Stimulated activated naive B cell treated with anti-CD40 and anti-IgM and Interleukin-4, amounts not matched to agents 10 μg/mL and 1 μg/mL and 100 μg/mL, for 72 hours (primary cell): Measurements from ENCODE around the gene GIPR.

ENCODE experiments used
- ATAC-seq, 2 donors: fragments of 150-1000 bp; cut with Tn5 transposase; replicated peaks; 2 replicates each; pipeline ENCODE4 v1.10.0; 2021; ENCODE audit warnings: moderate library complexity in 1 of 2
- DNase-seq: peaks from one replicate; pipeline ENCODE4 v3.0.0; 2021
- H3K27ac Mint-ChIP-seq: one replicate; pipeline ENCODE4 v1.8.0; 2022; ENCODE audit warnings: mild to moderate bottlenecking, mixed read lengths
- H3K27me3 Mint-ChIP-seq, 2 donors: one replicate each; pipeline ENCODE4 v1.8.0; 2022; ENCODE audit warnings: mixed read lengths in 2 of 2
- H3K36me3 Mint-ChIP-seq, 2 donors: one replicate each; pipeline ENCODE4 v1.8.0; 2022; ENCODE audit warnings: mixed read lengths in 2 of 2, mild to moderate bottlenecking in 1 of 2
- H3K4me1 Mint-ChIP-seq, 2 donors: one replicate each; pipeline ENCODE4 v1.8.0; 2022; ENCODE audit warnings: mixed read lengths in 2 of 2, mild to moderate bottlenecking in 1 of 2
- H3K4me3 Mint-ChIP-seq, 2 donors: one replicate each; pipeline ENCODE4 v1.8.0; 2022; ENCODE audit warnings: mild to moderate bottlenecking in 2 of 2, mixed read lengths in 2 of 2, moderate library complexity in 1 of 2
- H3K9me3 Mint-ChIP-seq, 2 donors: one replicate each; pipeline ENCODE4 v1.8.0; 2022; ENCODE audit warnings: mixed read lengths in 2 of 2, mild to moderate bottlenecking in 1 of 2

GIPR gene

GRCh38 chr19:45641274-45642105 is 26.5 kb upstream of the GIPR start:
- H3K27ac Mint-ChIP-seq: peak overlapping the region; percentile 98
- ATAC-seq (peak; percentile 57 to 58), DNase-seq (peak; percentile 88)
- peaks cover 5 to 8% of the 10 kb centered on the region in 2 donors for H3K9me3 Mint-ChIP-seq
- peaks cover 8 to 16% of the 10 kb centered on the region in 2 donors for H3K36me3 Mint-ChIP-seq
- H3K27me3 Mint-ChIP-seq: peaks cover 7 to 13% of the 10 kb centered on the region in 2 donors
- peaks cover 38 to 67% of the 10 kb centered on the region in 2 donors for H3K4me1 Mint-ChIP-seq
- peak overlapping the region; percentile 88 to 92 for H3K4me3 Mint-ChIP-seq

DNA sequence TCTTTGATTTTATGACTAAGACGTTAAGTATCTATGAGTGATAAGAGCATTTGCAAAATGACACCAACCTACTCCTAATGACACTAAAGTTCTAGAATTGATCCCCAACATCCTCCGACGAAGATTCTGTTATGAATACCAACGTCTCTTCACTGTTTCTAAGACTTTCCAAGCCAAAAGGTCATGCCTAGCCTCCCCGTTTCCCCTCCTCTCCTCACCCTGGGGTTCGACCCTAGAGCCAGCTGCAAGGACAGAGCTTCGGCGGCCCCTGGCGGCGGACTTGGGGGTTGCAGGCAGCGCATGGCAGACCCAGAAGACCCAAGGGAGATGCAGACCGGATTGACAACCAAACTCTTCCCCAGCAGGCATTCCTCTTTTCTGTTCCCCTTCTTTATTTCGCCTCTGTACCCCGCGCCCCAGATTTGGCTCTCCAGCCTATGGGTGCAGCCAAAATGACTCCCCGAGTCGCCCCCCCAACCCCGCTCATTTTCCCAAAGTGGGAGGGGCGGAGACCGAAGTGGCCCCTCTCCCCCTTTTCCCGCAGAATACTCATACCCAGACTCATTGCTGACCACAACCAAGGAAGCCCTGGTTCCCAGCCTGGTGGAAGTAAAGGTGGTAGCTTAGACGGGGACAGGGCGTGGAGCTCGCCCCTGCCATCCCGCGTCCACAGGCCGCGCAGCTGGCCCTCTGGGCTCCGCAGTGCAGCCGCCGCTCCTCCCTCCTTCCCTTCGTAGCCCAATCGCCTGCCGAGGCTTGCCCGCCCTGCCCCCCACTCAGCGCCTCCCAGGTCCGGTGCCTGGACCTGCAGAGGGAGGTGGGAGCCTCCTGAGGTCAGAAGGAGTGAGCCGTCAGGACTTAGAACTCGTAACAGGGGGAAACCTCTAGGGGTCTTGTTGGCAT is 24.7 kb upstream of the GIPR start:
- peak overlapping the region; percentile 64 to 88 for H3K4me3 Mint-ChIP-seq
- H3K4me1 Mint-ChIP-seq: peaks cover 39 to 66% of the 10 kb centered on the region in 2 donors
- DNase-seq (peak; percentile 94), ATAC-seq (peak; percentile 42 to 45)
- H3K36me3 Mint-ChIP-seq: peaks cover 8 to 16% of the 10 kb centered on the region in 2 donors
- peak overlapping the region; percentile 89 for H3K27ac Mint-ChIP-seq
- peaks cover 5 to 8% of the 10 kb centered on the region in 2 donors for H3K9me3 Mint-ChIP-seq
- peaks cover 12 to 18% of the 10 kb centered on the region in 2 donors for H3K27me3 Mint-ChIP-seq

- Mint-ChIP-seq H3K36me3 (peaks cover 6 to 9% of the 10 kb centered on the region in 2 donors), H3K4me3 (no peak overlapping the region), H3K9me3 (peaks cover 5 to 8% of the 10 kb centered on the region in 2 donors), H3K4me1 (peaks cover 34 to 57% of the 10 kb centered on the region in 2 donors), H3K27me3 (peaks cover 12 to 18% of the 10 kb centered on the region in 2 donors), H3K27ac (no peak overlapping the region)
- no peak for DNase-seq
- no peak for ATAC-seq
These were observed 23.9 kb upstream of the GIPR start for GRCh38 chr19:45643927-45644771.

GRCh38 chr19:45645068-45645630 is 22.9 kb upstream of the GIPR start:
- Mint-ChIP-seq H3K4me1 (peaks cover 34 to 57% of the 10 kb centered on the region in 2 donors), H3K9me3 (peaks cover 5 to 8% of the 10 kb centered on the region in 2 donors), H3K36me3 (peaks cover 6 to 9% of the 10 kb centered on the region in 2 donors), H3K27me3 (peaks cover 14 to 20% of the 10 kb centered on the region in 2 donors), H3K27ac (peak overlapping the region; percentile 20), H3K4me3 (peak overlapping the region; percentile 69 to 86)
- ATAC-seq (no peak), DNase-seq (peak; percentile 9)

DNA sequence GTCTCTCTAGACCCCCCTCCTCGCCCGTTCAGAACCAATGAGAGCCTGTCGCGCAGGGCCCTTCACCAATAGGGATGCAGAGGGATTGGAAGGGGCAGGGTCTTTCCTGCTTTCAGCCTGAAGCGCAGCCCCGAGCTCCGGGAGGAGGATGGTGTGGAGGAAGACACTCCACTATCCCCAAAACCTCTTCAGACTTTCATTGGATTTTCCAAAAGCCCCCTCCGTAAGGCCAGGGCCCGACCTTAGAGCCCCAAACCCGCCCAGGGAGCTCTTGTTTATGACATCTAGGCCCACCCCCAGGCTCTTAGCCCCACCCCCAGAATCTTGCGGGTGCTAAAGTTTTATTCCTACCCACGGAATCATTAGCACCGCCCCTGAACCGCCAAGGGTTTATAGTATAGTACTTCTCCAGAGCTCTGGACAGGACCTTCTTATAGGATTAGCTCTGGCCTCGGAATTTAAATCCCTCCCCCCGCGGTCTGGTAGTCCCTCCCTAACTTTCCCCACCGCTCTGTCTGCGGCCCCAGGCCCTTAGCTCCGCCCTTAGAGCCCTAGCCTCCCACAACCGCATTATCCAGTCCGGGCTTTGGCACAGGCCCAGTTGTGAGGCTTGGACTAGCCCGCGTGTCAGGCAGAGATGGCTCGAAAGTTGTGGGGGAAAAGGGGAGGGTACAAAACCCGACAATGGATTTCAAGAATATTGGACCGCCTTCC is 22.2 kb upstream of the GIPR start:
- peaks cover 32 to 54% of the 10 kb centered on the region in 2 donors for H3K4me1 Mint-ChIP-seq
- ATAC-seq (peak; percentile 18 to 47), DNase-seq (peak; percentile 53)
- peaks cover 4 to 6% of the 10 kb centered on the region in 2 donors for H3K9me3 Mint-ChIP-seq
- peaks cover 21 to 25% of the 10 kb centered on the region in 2 donors for H3K27me3 Mint-ChIP-seq
- peaks cover 5 to 7% of the 10 kb centered on the region in 2 donors for H3K36me3 Mint-ChIP-seq
- peak overlapping the region; percentile 20 for H3K27ac Mint-ChIP-seq
- peak overlapping the region; percentile 69 to 86 for H3K4me3 Mint-ChIP-seq

DNA sequence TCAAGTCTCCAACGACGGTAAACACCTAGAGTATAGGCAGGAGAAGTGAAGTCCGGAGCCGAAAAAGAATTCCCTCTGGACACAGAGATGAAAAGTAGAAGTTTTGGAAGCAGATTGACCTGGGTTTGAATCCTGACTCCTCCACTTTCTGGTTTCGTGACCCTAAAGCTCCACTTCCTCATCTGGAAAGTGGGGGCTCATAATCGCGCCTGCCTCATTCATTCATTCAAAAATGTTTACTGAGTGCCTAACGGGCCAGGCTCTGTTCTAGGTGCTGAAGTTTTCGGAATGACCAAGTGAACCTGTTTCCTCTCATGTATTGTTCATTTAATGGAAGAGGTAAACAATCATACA is 21.7 kb upstream of the GIPR start:
- H3K4me1 Mint-ChIP-seq: peaks cover 27 to 48% of the 10 kb centered on the region in 2 donors
- H3K27me3 Mint-ChIP-seq: peaks cover 26 to 27% of the 10 kb centered on the region in 2 donors
- ATAC-seq: no peak
- peaks cover 0 to under 1% of the 10 kb centered on the region in 2 donors for H3K9me3 Mint-ChIP-seq
- peak overlapping the region; percentile 37 for H3K27ac Mint-ChIP-seq
- H3K36me3 Mint-ChIP-seq: peaks cover 0 to 1% of the 10 kb centered on the region in 2 donors
- peak overlapping the region; percentile 69 to 86 for H3K4me3 Mint-ChIP-seq
- no peak for DNase-seq

DNA sequence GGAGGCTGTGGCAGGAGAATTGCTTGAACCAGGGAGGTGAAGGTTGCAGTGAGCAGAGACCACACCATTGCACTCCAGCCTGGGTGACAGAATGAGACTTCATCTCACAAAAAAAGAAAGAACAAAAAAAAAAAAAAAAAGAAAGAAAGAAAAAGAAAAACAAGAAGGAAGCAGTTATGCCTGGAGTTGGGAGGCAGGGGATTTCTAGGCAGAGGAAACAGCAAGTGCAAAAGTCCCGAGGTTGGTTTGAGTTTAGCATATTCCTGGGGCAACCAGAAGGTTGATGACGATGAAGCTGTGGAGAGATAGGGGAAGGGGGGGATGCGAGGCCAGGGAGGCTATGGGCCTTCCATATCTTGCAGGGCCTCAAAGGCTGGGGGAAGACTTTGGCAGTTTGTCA is 17.3 kb upstream of the GIPR start:
- Mint-ChIP-seq H3K36me3 (no peaks in the 10 kb centered on the region), H3K27me3 (peaks cover 27 to 31% of the 10 kb centered on the region in 2 donors), H3K27ac (no peak overlapping the region), H3K4me3 (no peak overlapping the region), H3K4me1 (peaks cover 7 to 9% of the 10 kb centered on the region in 2 donors), H3K9me3 (no peaks in the 10 kb centered on the region)
- DNase-seq (no peak), ATAC-seq (no peak)

- H3K4me1 Mint-ChIP-seq: no peaks in the 10 kb centered on the region
- H3K27me3 Mint-ChIP-seq: peaks cover 16 to 21% of the 10 kb centered on the region in 2 donors
- no peaks in the 10 kb centered on the region for H3K36me3 Mint-ChIP-seq
- no peak overlapping the region for H3K4me3 Mint-ChIP-seq
- no peak for DNase-seq
- H3K27ac Mint-ChIP-seq: no peak overlapping the region
- no peak for ATAC-seq
- no peaks in the 10 kb centered on the region for H3K9me3 Mint-ChIP-seq
These were observed 14.4 kb upstream of the GIPR start for GRCh38 chr19:45653634-45654033.

- no peaks in the 10 kb centered on the region for H3K36me3 Mint-ChIP-seq
- ATAC-seq (no peak), DNase-seq (no peak)
- no peak overlapping the region for H3K4me3 Mint-ChIP-seq
- no peak overlapping the region for H3K27ac Mint-ChIP-seq
- H3K4me1 Mint-ChIP-seq: no peaks in the 10 kb centered on the region
- H3K27me3 Mint-ChIP-seq: peaks cover 25 to 30% of the 10 kb centered on the region in 2 donors
- no peaks in the 10 kb centered on the region for H3K9me3 Mint-ChIP-seq
These were observed 12.9 kb upstream of the GIPR start for GRCh38 chr19:45655073-45655472.

DNA sequence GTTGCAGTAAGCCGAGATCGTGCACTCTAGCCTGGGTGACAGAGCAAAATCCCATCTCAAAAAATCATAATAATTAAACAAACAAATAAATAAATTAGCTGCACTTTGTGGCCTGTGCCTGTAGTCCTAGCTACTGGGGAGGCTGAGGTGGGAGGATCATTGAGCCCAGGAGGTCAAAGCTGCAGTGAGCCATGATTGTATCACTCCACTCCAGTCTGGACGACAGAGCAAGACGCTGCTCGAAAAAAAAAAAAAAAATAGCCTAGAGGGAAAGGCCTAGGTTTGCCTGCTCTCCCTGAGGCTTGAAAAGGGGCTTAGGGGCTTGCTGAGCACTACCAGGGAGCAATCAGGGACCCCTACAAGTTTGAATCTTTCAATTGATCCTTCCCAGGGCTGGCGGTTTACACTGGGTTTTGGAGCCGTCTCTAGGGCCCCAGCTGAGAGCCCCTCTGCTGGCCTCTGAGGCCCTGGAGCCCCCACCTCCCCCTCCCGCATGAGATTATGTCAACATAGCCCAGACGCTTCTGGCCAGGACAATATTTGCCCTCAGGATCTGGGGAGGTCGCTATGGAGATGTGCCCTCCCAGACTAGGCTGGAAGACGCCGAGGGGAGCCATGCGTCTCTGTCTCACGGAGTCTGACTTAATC is 10.4 kb upstream of the GIPR start:
- H3K27me3 Mint-ChIP-seq: peaks cover 29% of the 10 kb centered on the region in 2 donors
- no peaks in the 10 kb centered on the region for H3K36me3 Mint-ChIP-seq
- H3K9me3 Mint-ChIP-seq: no peaks in the 10 kb centered on the region
- no peak overlapping the region for H3K4me3 Mint-ChIP-seq
- no peak for DNase-seq
- H3K27ac Mint-ChIP-seq: no peak overlapping the region
- no peak for ATAC-seq
- H3K4me1 Mint-ChIP-seq: no peaks in the 10 kb centered on the region

DNA sequence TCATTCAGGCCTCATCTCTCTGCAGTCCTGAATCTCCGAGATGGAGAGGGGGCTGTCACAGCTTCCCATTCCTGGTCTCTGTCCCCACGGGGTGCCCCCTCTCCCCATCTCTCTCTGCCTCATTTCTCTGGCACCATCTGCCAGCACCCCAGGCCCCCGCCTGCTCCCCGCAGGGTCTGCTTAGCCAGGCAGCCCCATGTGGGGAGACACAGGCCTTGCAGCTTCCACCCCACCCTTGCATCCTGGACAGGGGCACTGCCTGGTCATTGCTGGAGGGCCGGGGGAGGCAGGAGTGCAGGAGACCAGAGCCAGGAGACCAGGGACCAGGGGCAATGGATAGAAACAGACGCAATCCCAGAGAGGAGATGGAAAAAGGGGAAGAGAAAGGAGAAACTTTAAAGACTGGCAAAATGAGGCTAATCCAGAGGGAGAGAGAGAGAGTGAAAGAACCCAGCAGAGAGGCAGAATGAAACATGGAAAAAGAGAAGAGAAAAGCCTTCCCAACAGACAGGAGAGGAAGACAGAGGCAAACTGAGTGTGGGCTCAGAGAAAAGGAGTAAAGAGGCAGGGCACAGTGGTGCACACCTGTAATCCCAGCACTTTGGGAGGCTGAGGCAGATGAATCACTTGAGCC is 8.8 kb upstream of the GIPR start:
- no peak for DNase-seq
- Mint-ChIP-seq H3K4me1 (no peaks in the 10 kb centered on the region), H3K4me3 (no peak overlapping the region), H3K27ac (no peak overlapping the region), H3K27me3 (peaks cover 27 to 34% of the 10 kb centered on the region in 2 donors), H3K9me3 (no peaks in the 10 kb centered on the region), H3K36me3 (no peaks in the 10 kb centered on the region)
- no peak for ATAC-seq

DNA sequence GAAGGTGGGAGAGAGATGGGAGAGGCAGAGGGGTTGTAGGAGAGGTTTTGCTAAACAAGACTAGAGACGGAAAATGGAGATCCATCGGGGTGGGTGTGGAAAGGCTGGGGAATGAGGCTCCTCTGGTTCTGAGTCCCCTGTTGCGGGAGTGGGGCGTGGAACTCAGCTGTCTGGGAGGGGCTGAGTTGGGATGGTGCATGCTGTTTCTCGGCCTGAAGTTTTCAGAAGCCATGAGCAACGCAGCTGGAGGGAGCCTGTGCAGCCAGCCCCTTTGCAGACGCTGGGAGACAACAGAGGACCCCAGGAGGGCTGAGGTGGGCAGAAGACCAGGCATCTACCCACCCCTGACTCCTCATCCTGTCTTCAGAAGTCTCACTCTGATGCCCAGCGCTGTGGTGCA is 7.4 kb upstream of the GIPR start:
- H3K27ac Mint-ChIP-seq: no peak overlapping the region
- H3K4me3 Mint-ChIP-seq: no peak overlapping the region
- ATAC-seq (no peak), DNase-seq (no peak)
- no peaks in the 10 kb centered on the region for H3K4me1 Mint-ChIP-seq
- no peaks in the 10 kb centered on the region for H3K36me3 Mint-ChIP-seq
- peaks cover 34 to 44% of the 10 kb centered on the region in 2 donors for H3K27me3 Mint-ChIP-seq
- H3K9me3 Mint-ChIP-seq: no peaks in the 10 kb centered on the region
